ENCODE measurements around the gene MARK1. TPM values are rescaled to one million over a fixed set of nuclear protein-coding genes. Genes with fewer than 3 reads are reported as not detected.

MARK1 gene
- total RNA-seq, 4 donors from 2014 or later = 3.2 to 14.9 (median 11.0) TPM

DNA sequence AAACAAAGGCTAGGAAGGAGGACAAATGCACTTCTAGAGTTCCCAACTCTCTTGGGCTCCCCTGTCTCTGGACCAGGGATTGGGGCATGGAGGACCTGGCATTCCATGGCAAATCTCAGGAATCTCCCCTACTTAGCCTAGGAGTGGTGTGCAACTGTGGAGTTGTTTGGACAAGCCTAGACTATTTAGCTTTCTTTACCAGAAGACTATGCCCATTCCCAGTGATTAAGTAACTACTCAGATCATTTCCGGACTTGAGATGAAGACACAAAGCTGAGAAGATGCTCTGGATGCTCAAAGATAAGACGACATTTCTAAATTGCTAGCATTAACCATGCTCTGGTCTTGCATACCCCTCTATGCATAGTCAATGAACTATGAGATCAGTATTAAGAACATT, 13.7 kb upstream of the MARK1 start:
- TF ChIP-seq POLR2A (IDR thresholded peaks at IDR 0.05) (no peak), CTCF (IDR thresholded peaks at IDR 0.05) (no peak)
- H3K4me1 ChIP-seq = no peaks in the 10 kb centered on the region
- DNase-seq = no peak

DNA sequence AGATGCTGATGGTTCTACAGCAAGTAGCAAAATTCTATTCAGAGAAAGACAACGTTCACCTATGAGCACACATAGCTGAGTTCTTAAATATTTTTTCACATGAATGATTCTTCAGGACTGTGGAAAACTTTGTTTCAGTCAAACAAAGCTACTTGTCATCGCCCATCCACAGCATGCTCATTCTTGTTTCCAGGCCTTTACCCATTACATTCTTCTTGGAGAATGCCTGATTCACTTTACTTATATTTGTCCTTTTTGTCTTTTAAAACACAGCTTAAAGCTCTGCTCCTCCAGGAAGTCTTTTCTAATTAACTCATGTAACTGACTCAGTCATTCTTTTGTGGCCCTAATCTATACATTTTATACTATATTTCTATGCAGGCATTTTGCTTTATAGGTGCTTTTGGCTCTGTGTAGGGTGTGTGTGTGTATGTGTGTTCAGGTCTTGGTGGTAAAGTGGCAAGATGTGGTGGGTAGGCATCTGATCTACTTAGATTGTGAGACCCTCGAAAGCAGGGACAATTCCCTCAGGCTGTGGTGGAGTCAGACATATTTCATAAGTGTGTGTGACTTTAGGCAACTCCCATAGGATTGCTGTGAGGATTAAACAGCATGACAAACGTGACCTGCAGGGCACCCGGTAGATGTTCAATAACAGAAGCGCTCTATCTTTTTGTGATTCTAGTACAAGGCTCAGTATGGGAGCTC, 11.8 kb upstream of the MARK1 start:
- no peak overlapping the region for H3K4me3 ChIP-seq
- DNase-seq = no peak
- no peaks in the 10 kb centered on the region for H3K9me3 ChIP-seq
- no peaks in the 10 kb centered on the region for H3K36me3 ChIP-seq
- no peaks in the 10 kb centered on the region for H3K4me1 ChIP-seq
- no peaks in the 10 kb centered on the region for H3K27me3 ChIP-seq
- TF ChIP-seq CTCF (IDR thresholded peaks at IDR 0.05) (no peak), POLR2A (IDR thresholded peaks at IDR 0.05) (no peak)
- intact Hi-C loops (cut with DNase I; ENCODE audit: low total_unique reads) = no loop called here
- no peak overlapping the region for H3K27ac ChIP-seq

More for the DNA sequence above, 13.7 kb upstream of the MARK1 start:
- Histone ChIP-seq H3K9me3 (no peaks in the 10 kb centered on the region), H3K27ac (no peak overlapping the region), H3K36me3 (no peaks in the 10 kb centered on the region), H3K27me3 (no peaks in the 10 kb centered on the region), H3K4me3 (no peak overlapping the region)
- intact Hi-C loops (cut with DNase I; ENCODE audit: low total_unique reads) = no loop called here

DNA sequence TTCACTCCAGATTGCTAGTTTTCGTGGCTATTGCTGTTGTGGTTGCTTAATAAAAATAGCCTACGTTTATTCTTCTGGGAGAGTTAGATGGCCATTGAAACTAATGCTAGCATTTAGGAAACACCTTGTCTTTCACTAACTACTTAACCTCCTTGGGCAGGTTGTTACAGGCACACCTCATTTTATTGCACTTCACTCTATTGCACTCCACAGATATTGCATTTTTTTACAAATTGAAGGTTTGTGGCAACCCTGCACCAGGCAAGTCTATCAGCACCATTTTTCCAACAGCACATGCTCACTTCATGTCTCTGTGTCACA, 11.3 kb upstream of the MARK1 start:
- Histone ChIP-seq H3K27me3 (no peaks in the 10 kb centered on the region), H3K4me1 (no peaks in the 10 kb centered on the region), H3K4me3 (no peak overlapping the region), H3K9me3 (no peaks in the 10 kb centered on the region), H3K27ac (no peak overlapping the region), H3K36me3 (no peaks in the 10 kb centered on the region)
- no peak for DNase-seq
- no peak for TF ChIP-seq CTCF (IDR thresholded peaks at IDR 0.05)
- intact Hi-C loops (cut with DNase I; ENCODE audit: low total_unique reads) = no loop called here

DNA sequence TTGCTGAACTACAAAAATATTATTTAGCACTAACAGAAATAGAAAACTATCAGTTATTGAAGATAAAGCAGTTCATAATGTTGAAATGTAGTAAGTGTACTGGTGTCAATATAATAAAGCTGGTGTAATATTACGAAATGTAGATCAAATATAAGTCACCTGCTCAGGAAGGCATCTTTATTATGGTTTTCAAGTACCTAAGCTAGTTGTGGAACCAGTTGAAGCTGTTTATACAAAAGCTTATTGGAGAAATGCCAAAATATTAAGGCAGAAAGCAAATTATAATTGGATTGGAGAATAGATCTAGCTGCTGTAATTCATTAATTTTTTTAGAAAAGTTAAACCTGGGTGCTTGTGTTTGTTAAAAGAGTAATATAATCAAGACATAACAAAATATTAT, 6.2 kb upstream of the MARK1 start:
- no peaks in the 10 kb centered on the region for H3K27me3 ChIP-seq
- H3K4me1 ChIP-seq = no peaks in the 10 kb centered on the region
- no peak for DNase-seq
- H3K4me3 ChIP-seq = no peak overlapping the region
- H3K36me3 ChIP-seq = no peaks in the 10 kb centered on the region
- TF ChIP-seq POLR2A (IDR thresholded peaks at IDR 0.05) = no peak
- no peak for TF ChIP-seq CTCF (IDR thresholded peaks at IDR 0.05)
- no peaks in the 10 kb centered on the region for H3K9me3 ChIP-seq
- H3K27ac ChIP-seq = no peak overlapping the region
- intact Hi-C loops (cut with DNase I; ENCODE audit: low total_unique reads) = no loop called here

DNA sequence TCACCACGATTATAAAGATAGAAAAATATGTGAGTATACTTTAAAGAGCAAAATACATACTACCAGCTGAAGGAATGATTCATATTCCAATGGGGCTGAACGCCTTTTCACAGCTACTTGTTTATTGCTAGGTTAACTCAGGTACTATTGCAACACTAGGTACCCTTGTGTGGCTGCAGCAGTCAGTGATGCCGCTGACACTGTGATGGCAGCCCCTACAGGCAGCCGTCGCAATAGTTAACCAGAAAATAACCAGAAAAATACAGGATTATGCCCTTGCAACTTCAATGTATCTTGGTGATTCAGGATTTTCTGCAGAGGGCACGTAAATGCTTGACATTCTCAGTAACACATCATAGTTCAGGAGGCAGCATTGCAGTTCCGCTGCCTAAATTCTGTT, 1.6 kb upstream of the MARK1 start:
- Histone ChIP-seq H3K27ac (no peak overlapping the region), H3K27me3 (no peaks in the 10 kb centered on the region), H3K36me3 (no peaks in the 10 kb centered on the region), H3K4me3 (no peak overlapping the region), H3K4me1 (no peaks in the 10 kb centered on the region), H3K9me3 (no peaks in the 10 kb centered on the region)
- TF ChIP-seq POLR2A (IDR thresholded peaks at IDR 0.05) (no peak), CTCF (IDR thresholded peaks at IDR 0.05) (no peak)
- intact Hi-C loops (cut with DNase I; ENCODE audit: low total_unique reads) = no loop called here
- no peak for DNase-seq
